Measurements from ENCODE around the gene IL17RA.
A peak's percentile ranks its signal among the peaks of the same experiment; 100 is the strongest.

GRCh38 chr22:17057959-17058814, 26.6 kb upstream of the IL17RA start:
- TF ChIP-seq CTCF (IDR thresholded peaks at IDR 0.05) (peak in 5 of 7 experiments; percentile 80 to 89 (median 87)), POLR2A (IDR thresholded peaks at IDR 0.05) (no peak), POLR2AphosphoS5 (IDR thresholded peaks at IDR 0.05) (peak in 1 of 3 donors; percentile 24), EP300 (IDR thresholded peaks at IDR 0.05) (no peak)
